Naive B cell (primary cell): ENCODE measurements around the gene SULT2B1. TPM values are rescaled to one million over a fixed set of nuclear protein-coding genes. Genes with fewer than 3 reads are reported as not detected.
"Not testable (repeated sequence)": the region's sequence is repeated elsewhere in the genome, so short reads cannot be mapped to it uniquely, and the experiment has no call there.

ENCODE experiments used
- ATAC-seq, 2 donors: fragments of 150-1000 bp; cut with Tn5 transposase; 2 replicates each; pipeline ENCODE4 v1.10.0; 2021; ENCODE audit warnings: low read depth in 2 of 2, mild to moderate bottlenecking in 2 of 2, moderate library complexity in 2 of 2
- DNase-seq: peaks from one replicate; pipeline ENCODE4 v3.0.0; 2022
- H3K27ac Mint-ChIP-seq, 6 donors: one replicate each; pipeline ENCODE4 v1.8.0; 2020 to 2022; ENCODE audit warnings: mild to moderate bottlenecking in 6 of 6, mixed read lengths in 6 of 6, moderate library complexity in 5 of 6, inconsistent platforms in 2 of 6
- H3K27me3 Mint-ChIP-seq, 3 donors: one replicate each; pipeline ENCODE4 v1.8.0; 2021 to 2022; ENCODE audit warnings: mixed read lengths in 3 of 3, mild to moderate bottlenecking in 1 of 3
- H3K36me3 Mint-ChIP-seq, 2 donors: one replicate each; pipeline ENCODE4 v1.8.0; 2020 to 2022; ENCODE audit warnings: mixed read lengths in 2 of 2, inconsistent platforms in 1 of 2, mild to moderate bottlenecking in 1 of 2
- H3K4me1 Mint-ChIP-seq, 3 donors: one replicate each; pipeline ENCODE4 v1.8.0; 2020 to 2022; ENCODE audit warnings: mixed read lengths in 3 of 3, inconsistent platforms in 1 of 3, mild to moderate bottlenecking in 1 of 3, moderate library complexity in 1 of 3
- H3K4me3 Mint-ChIP-seq, 8 donors: one replicate each; pipeline ENCODE4 v1.8.0; 2020 to 2022; ENCODE audit warnings: mild to moderate bottlenecking in 8 of 8, mixed read lengths in 8 of 8, moderate library complexity in 8 of 8, inconsistent platforms in 2 of 8
- H3K9me3 Mint-ChIP-seq, 7 donors: one replicate each; pipeline ENCODE4 v1.8.0; 2020 to 2022; ENCODE audit warnings: mixed read lengths in 7 of 7, mild to moderate bottlenecking in 5 of 7, inconsistent platforms in 2 of 7, moderate library complexity in 1 of 7
- polyA plus RNA-seq, 6 donors: library from polyadenylated mRNA; unstranded; fragments of 300-500 nt; fragmentation: Illumina TruSeq; gene quantifications; one replicate each; pipeline ENCODE4 v1.2.3, GENCODE V29; 2021; ENCODE audit warnings: low read depth in 6 of 6

Gene SULT2B1
- polyA plus RNA-seq, 6 donors from 2014 or later = not detected

- Mint-ChIP-seq H3K27ac (no peak overlapping the region), H3K36me3 (no peaks in the 10 kb centered on the region)
These were observed 4.2 kb downstream of the SULT2B1 start for GRCh38 chr19:48556163-48556562.

GRCh38 chr19:48556825-48557224, 4.9 kb downstream of the SULT2B1 start:
- H3K4me3 Mint-ChIP-seq = no peak overlapping the region
- no peaks in the 10 kb centered on the region for H3K4me1 Mint-ChIP-seq
- H3K36me3 Mint-ChIP-seq = no peaks in the 10 kb centered on the region
- DNase-seq = no peak
- no peaks in the 10 kb centered on the region for H3K9me3 Mint-ChIP-seq
- ATAC-seq = no peak
- no peak overlapping the region for H3K27ac Mint-ChIP-seq
- peaks cover 4 to 46% (median 44%) of the 10 kb centered on the region in 3 donors for H3K27me3 Mint-ChIP-seq

More at GRCh38 chr19:48556163-48556562, 4.2 kb downstream of the SULT2B1 start:
- DNase-seq = no peak
- H3K27me3 Mint-ChIP-seq = peaks cover 8 to 52% (median 49%) of the 10 kb centered on the region in 3 donors
- no peak for ATAC-seq
- peak overlapping the region in 1 of 8 donors; percentile 42 for H3K4me3 Mint-ChIP-seq
- no peaks in the 10 kb centered on the region for H3K9me3 Mint-ChIP-seq
- H3K4me1 Mint-ChIP-seq = no peaks in the 10 kb centered on the region

GRCh38 chr19:48558018-48558684, 6.2 kb downstream of the SULT2B1 start:
- Mint-ChIP-seq H3K27me3 (peaks cover 4 to 46% (median 44%) of the 10 kb centered on the region in 3 donors), H3K9me3 (no peaks in the 10 kb centered on the region), H3K4me1 (peaks cover 0 to under 1% (median 0%) of the 10 kb centered on the region in 3 donors), H3K27ac (peak overlapping the region in 1 of 6 donors; percentile 56), H3K36me3 (no peaks in the 10 kb centered on the region), H3K4me3 (no peak overlapping the region)
- ATAC-seq (no peak), DNase-seq (no peak)

GRCh38 chr19:48560095-48560530, 8.1 kb downstream of the SULT2B1 start:
- Mint-ChIP-seq H3K4me1 (peaks cover 0 to 15% (median 4%) of the 10 kb centered on the region in 3 donors), H3K27me3 (peaks cover 4 to 38% (median 31%) of the 10 kb centered on the region in 3 donors), H3K9me3 (no peaks in the 10 kb centered on the region), H3K36me3 (no peaks in the 10 kb centered on the region), H3K27ac (peak overlapping the region in 1 of 6 donors; percentile 56), H3K4me3 (peak overlapping the region in 1 of 8 donors; percentile 29)
- ATAC-seq (no peak), DNase-seq (no peak)

GRCh38 chr19:48561412-48561811, 9.4 kb downstream of the SULT2B1 start:
- H3K4me1 Mint-ChIP-seq = peaks cover 0 to 16% (median 4%) of the 10 kb centered on the region in 3 donors
- H3K27me3 Mint-ChIP-seq = peaks cover 4 to 28% (median 24%) of the 10 kb centered on the region in 3 donors
- ATAC-seq (no peak), DNase-seq (no peak)
- H3K4me3 Mint-ChIP-seq = no peak overlapping the region
- no peaks in the 10 kb centered on the region for H3K36me3 Mint-ChIP-seq
- H3K27ac Mint-ChIP-seq = peak overlapping the region in 1 of 6 donors; percentile 20
- no peaks in the 10 kb centered on the region for H3K9me3 Mint-ChIP-seq

- no peak for ATAC-seq
- Mint-ChIP-seq H3K4me1 (peaks cover 0 to 18% (median 4%) of the 10 kb centered on the region in 3 donors), H3K9me3 (no peaks in the 10 kb centered on the region), H3K27ac (peak overlapping the region in 1 of 6 donors; percentile 70), H3K27me3 (peaks cover 8 to 28% (median 22%) of the 10 kb centered on the region in 3 donors), H3K36me3 (no peaks in the 10 kb centered on the region), H3K4me3 (no peak overlapping the region)
- DNase-seq = no peak
These were observed 13.1 kb downstream of the SULT2B1 start for GRCh38 chr19:48565090-48565489.

GRCh38 chr19:48568345-48568886, 16.4 kb downstream of the SULT2B1 start:
- H3K27ac Mint-ChIP-seq = peak overlapping the region in 1 of 6 donors; percentile 79
- no peak overlapping the region for H3K4me3 Mint-ChIP-seq
- no peaks in the 10 kb centered on the region for H3K9me3 Mint-ChIP-seq
- H3K4me1 Mint-ChIP-seq = peaks cover 0 to 15% (median 1%) of the 10 kb centered on the region in 3 donors
- no peak for DNase-seq
- no peaks in the 10 kb centered on the region for H3K36me3 Mint-ChIP-seq
- ATAC-seq = no peak
- peaks cover 8 to 41% (median 22%) of the 10 kb centered on the region in 3 donors for H3K27me3 Mint-ChIP-seq

- H3K9me3 Mint-ChIP-seq = no peaks in the 10 kb centered on the region
- H3K27me3 Mint-ChIP-seq = peaks cover 8 to 41% (median 22%) of the 10 kb centered on the region in 3 donors
- no peaks in the 10 kb centered on the region for H3K36me3 Mint-ChIP-seq
- peaks cover 0 to 13% (median 0%) of the 10 kb centered on the region in 3 donors for H3K4me1 Mint-ChIP-seq
- ATAC-seq (no peak), DNase-seq (no peak)
- no peak overlapping the region for H3K4me3 Mint-ChIP-seq
- peak overlapping the region in 1 of 6 donors; percentile 26 for H3K27ac Mint-ChIP-seq
These were observed 17.8 kb downstream of the SULT2B1 start for GRCh38 chr19:48569814-48570213.

- Mint-ChIP-seq H3K4me1 (peaks cover 0 to 9% (median 0%) of the 10 kb centered on the region in 3 donors), H3K27ac (peak overlapping the region in 2 of 6 donors; percentile 57 to 75), H3K9me3 (no peaks in the 10 kb centered on the region), H3K4me3 (no peak overlapping the region), H3K27me3 (peaks cover 8 to 37% (median 22%) of the 10 kb centered on the region in 3 donors), H3K36me3 (no peaks in the 10 kb centered on the region)
- DNase-seq = no peak
- ATAC-seq = no peak
These were observed 19.6 kb downstream of the SULT2B1 start for GRCh38 chr19:48571378-48572162.

GRCh38 chr19:48573163-48573505, 21.2 kb downstream of the SULT2B1 start:
- ATAC-seq = no peak
- Mint-ChIP-seq H3K4me3 (no peak overlapping the region), H3K27ac (no peak overlapping the region), H3K36me3 (no peaks in the 10 kb centered on the region), H3K4me1 (peaks cover 0 to 7% (median 0%) of the 10 kb centered on the region in 3 donors), H3K9me3 (no peaks in the 10 kb centered on the region), H3K27me3 (peaks cover 4 to 21% (median 7%) of the 10 kb centered on the region in 3 donors)
- no peak for DNase-seq

- Mint-ChIP-seq H3K27ac (peak overlapping the region in 1 of 6 donors; percentile 20), H3K4me3 (peak overlapping the region in 1 of 8 donors; percentile 25), H3K9me3 (no peaks in the 10 kb centered on the region), H3K36me3 (no peaks in the 10 kb centered on the region), H3K27me3 (peaks cover 0 to 19% (median 4%) of the 10 kb centered on the region in 3 donors), H3K4me1 (peaks cover 0 to 7% (median 0%) of the 10 kb centered on the region in 3 donors)
- ATAC-seq = no peak
- DNase-seq = no peak
These were observed 24.1 kb downstream of the SULT2B1 start for GRCh38 chr19:48575931-48576622.

- not testable (repeated sequence) for ATAC-seq, H3K4me1 Mint-ChIP-seq, DNase-seq, H3K9me3 Mint-ChIP-seq, H3K36me3 Mint-ChIP-seq, H3K27me3 Mint-ChIP-seq, H3K27ac Mint-ChIP-seq, H3K4me3 Mint-ChIP-seq
These were observed 25.9 kb downstream of the SULT2B1 start for GRCh38 chr19:48577908-48578307.

- Mint-ChIP-seq H3K4me3 (no peak overlapping the region), H3K36me3 (no peaks in the 10 kb centered on the region)
- no peak for ATAC-seq
These were observed 26.9 kb downstream of the SULT2B1 start for GRCh38 chr19:48578891-48579290.

More at GRCh38 chr19:48578891-48579290, 26.9 kb downstream of the SULT2B1 start:
- no peaks in the 10 kb centered on the region for H3K9me3 Mint-ChIP-seq
- peaks cover 0 to 6% (median 4%) of the 10 kb centered on the region in 3 donors for H3K27me3 Mint-ChIP-seq
- DNase-seq = no peak
- peaks cover 0 to 8% (median under 1%) of the 10 kb centered on the region in 3 donors for H3K4me1 Mint-ChIP-seq
- no peak overlapping the region for H3K27ac Mint-ChIP-seq
